Glomerular visceral epithelial cell (primary cell): ENCODE measurements around the gene SKIC3.

Source experiments
- DNase-seq: peaks from one replicate; pipeline ENCODE4 v3.0.0-alpha.2; 2016; ENCODE audit errors: extremely low spot score

The SKIC3 gene

DNA sequence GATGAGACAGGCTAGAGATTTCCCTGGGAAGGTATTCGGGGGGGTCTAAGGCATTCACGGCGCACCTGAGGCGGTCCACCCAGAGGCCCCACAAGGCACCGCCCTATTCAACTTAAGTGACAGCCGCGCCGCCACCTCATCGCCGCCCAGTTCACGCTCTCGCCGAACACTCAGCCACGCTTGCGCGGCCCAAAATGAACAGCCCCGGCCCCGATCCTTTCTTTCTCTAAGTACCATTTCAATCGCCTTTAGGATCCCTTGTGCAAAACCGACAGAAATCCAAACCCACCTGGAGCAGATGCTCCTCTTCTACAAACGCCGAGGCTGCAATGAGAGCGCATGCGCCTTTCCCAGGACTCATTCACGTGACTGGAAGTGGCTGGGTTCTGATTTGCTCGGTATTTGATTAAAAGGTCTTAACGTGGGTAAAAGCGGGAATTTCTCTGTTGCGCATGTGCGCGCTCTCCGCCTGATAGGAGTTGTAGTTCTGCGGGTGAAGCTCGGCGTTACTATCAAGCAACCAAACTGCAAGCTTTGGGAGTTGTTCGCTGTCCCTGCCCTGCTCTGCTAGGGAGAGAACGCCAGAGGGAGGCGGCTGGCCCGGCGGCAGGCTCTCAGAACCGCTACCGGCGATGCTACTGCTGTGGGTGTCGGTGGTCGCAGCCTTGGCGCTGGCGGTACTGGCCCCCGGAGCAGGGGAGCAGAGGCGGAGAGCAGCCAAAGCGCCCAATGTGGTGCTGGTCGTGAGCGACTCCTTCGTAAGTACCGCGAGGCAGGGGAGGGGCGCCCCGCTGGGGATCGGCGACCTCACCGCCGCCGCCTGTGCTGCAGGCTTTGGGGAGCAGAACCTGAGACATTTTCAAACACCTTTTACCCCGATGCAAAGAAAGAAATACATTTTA, at the start of gene SKIC3, which contains the start of gene ARSK:
TSS of gene SKIC3 (minus strand) at position 331 of the 902 bp plus-strand sequence. CDS start 7,827 bp downstream, outside the sequence.
TSS of gene ARSK (plus strand) at position 455 of the 902 bp plus-strand sequence. CDS start at position 633, 178 bp downstream.
- peak; percentile 99 for DNase-seq

DNA sequence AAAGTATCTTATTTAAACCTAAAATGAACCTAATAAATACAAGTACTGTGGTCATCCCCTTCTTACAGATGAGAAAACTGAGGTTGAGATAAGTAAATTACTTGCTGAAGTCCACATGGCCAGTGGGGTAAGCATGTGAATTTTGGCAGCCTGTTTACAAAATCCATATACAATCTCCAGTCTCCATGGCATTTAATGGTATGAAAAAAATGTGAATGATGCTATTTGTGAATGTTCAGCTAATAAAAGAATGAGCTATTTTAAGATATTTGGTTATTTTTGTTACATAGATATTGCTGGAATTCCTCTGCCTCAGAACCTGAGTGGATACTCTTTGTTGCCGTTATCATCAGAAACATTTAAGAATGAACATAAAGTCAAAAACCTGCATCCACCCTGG, 45.8 kb upstream of the SKIC3 start:
- no peak for DNase-seq

- DNase-seq = no peak
Observed at GRCh38 chr5:95599252-95599651, 44.5 kb upstream of the SKIC3 start.

GRCh38 chr5:95595289-95595931, 40.6 kb upstream of the SKIC3 start:
- no peak for DNase-seq

DNA sequence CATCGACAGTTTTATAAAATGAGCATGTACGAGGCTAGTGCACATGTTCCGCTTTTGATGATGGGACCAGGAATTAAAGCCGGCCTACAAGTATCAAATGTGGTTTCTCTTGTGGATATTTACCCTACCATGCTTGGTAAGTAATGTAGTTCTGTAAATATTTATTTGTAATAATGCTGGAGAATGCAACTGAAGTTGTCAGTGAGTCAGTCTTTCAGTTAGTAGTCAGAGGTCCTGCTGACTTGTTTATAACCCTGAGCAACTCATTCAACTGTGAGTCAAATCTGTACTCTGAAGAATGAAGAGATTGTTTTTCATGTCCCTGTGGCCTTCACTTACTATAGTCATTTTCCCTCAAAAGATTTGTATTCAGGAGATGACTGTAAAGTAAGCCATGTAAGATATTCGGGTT, 36.7 kb upstream of the SKIC3 start:
- no peak for DNase-seq

GRCh38 chr5:95590880-95591279, 36.1 kb upstream of the SKIC3 start:
- no peak for DNase-seq

- DNase-seq = no peak
Observed at GRCh38 chr5:95583992-95584391, 29.2 kb upstream of the SKIC3 start.

GRCh38 chr5:95581576-95581975, 26.8 kb upstream of the SKIC3 start:
- DNase-seq = no peak

DNA sequence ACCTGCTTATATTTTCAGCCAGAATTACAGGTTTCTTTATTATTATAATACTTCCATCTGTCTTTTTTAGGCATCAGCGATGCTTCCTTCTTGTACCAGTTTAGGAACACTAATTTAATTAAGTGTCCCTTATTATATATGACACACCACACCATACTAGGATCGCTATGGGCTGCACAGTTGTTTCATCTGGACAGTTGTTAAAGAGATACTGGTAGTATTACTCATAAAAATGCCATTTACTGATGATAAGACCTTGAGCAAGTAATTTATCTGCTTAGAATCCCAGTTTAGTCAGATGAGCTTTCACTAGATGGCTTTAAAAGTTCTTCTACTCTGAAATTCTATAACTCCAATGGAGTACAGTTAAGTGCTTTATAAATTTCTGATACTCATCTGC, 17.2 kb upstream of the SKIC3 start:
- DNase-seq = no peak

DNA sequence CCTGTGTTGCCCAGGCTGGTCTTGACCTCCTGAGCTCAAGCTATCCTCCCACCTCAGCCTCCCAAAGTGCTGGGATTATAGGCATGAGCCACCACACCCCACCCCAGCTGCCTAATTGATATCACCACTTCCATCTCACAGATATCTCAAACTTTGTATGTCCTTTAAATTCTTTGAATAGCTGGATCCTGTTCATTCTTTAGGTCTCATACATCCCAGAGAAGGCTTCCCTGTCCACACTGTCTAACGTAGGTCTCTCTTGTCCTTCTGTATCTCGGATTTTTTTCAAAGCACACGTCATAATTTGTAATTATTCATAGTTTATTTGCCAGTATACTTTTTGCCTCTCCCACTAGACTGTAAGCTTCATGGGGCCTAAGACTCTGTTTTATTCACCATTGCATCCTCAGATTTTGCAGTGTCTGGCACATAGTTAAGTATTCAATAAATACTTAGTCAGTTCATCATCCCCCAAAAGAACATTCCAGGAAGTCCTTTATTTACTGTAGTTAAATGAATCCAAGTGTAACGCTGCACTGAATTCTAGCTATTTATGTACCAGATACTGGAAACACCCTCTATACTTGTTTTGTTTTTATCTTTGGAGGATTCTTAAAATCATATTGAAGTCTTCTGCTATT, 10.6 kb upstream of the SKIC3 start:
- DNase-seq = no peak

- no peak for DNase-seq
Observed at GRCh38 chr5:95564450-95564849, 9.7 kb upstream of the SKIC3 start.

- DNase-seq = no peak
Observed at GRCh38 chr5:95563367-95563766, 8.6 kb upstream of the SKIC3 start.

DNA sequence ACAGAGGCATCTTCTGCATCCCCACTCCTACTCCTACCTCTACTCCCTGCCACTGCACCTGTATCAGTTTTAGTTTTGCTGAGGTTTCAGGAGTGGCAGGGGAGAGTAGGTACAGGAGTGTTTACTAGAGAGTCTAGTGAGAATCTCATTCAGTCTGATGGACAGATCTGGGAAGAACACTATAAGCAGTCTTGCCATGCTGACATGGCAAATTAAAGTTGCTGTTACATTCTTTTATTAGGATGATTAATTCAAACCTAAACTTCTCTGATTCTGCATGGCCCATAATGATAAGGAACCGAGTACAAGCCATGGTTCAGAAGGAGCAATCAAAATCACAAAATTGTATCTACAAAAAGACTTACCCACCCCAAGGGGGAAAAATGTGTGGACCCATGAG, 7.5 kb upstream of the SKIC3 start:
- DNase-seq = no peak

DNA sequence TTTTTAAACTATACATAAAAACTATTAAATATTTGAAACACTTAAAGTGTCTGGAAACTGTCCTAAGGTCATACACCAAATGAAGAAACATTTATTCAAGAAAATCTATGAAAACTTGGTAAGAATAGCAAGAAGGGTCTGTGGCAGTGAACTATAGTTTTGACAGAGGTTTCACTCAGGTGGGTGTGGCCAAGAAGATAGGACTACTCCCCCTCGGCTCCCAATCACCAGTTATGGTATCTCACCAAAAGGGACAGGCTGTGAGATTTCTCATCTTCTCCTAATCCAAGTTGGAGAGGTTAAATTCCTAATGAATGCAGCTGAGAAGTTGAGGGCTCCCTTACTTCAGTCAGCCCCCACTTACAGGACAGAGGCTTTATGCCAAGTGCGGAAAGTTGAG, 3.1 kb upstream of the SKIC3 start:
- no peak for DNase-seq

DNA sequence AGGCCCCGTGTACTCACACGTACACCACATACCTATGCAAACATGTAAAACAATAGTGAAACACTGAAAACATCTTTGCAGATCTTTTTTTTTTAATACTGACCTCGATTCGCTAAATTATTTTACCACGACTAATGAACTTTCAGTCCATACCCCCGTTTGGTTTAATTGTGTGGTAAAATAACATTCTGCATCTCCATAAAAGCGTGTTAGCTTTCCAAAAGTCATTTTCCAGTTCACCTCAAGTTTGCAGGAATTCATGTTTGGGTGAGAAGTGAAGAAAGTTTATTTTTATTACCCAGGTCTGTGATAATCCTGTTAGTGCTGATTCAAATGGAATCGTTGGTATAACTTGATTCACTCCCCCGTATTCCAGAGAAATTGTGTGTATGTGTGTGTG, 776 bp upstream of the SKIC3 start:
- no peak for DNase-seq

DNA sequence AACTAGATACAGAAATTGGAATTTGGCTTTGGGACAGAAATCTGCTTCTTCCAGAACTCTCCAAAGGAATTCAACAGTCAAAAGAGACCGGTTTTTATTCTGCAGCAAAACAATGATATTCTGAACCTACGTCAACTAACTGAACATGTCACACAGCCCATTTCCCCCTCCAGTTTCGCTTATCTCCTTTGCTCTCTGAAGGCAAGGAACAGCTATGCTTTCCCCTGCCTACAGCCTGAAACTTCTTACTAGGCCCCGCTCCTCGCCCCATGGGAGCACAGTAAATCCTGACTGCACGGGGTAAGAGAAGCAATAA, 488 bp downstream of the SKIC3 start:
- DNase-seq = no peak

DNA sequence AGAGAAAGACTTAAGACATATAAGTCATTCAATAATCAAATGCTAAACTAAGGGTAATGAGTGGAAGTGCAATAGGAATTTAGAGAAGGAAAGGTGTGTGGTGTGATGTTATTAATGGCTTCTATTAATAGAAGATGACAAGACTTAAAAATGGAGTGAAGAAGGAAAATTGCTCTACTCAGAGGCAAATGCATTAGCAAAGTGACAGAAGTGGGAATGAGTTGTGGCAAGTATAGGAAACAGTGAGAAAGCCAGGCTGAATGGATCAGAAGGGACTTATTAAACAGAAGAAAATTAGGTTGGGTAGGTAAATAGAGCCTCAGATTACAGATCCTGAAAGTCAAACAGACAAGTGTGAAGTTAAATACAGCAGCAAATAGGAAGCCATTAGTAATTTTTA, 5.7 kb downstream of the SKIC3 start:
- DNase-seq = no peak

GRCh38 chr5:95543017-95543705, 11.6 kb downstream of the SKIC3 start:
- no peak for DNase-seq

DNA sequence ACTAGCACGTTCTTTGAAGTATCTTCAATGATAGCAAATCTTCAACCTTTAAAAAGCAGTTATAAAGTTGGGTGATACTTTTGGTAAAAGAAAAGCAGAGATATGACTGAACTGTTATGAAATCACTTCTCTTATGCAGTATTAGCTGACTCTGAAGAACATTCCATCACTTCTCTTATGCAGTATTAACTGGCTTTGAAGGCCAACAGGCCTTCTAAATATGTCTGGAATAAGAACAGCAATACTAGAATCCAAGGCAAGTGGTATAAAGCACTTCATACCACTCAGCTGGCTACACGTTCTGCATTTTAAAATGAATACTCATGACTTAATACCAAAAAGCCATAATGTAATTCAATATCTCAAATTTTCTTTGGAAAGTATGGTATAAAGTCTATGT, 17.3 kb downstream of the SKIC3 start:
- DNase-seq = no peak

DNA sequence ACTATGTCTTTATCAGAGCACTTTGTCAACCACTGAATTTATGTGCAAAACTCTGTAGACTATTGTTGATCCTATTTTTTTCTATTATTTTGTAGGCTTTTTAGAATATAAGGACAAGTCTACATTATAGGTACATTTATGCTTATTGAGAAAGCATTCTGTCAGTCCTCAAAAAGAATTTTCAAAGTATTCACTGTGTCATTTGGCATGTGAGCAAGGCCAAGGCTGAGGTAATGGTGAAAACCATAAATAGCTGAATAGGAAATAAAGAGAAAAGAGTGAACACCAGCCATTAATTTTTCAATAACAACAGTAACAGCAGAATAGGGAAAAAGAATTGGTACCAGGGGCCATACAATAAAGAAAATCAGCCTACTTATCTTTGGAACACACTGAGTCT, 21.0 kb downstream of the SKIC3 start:
- DNase-seq = no peak

GRCh38 chr5:95533106-95533505, 21.7 kb downstream of the SKIC3 start:
- DNase-seq = no peak

DNA sequence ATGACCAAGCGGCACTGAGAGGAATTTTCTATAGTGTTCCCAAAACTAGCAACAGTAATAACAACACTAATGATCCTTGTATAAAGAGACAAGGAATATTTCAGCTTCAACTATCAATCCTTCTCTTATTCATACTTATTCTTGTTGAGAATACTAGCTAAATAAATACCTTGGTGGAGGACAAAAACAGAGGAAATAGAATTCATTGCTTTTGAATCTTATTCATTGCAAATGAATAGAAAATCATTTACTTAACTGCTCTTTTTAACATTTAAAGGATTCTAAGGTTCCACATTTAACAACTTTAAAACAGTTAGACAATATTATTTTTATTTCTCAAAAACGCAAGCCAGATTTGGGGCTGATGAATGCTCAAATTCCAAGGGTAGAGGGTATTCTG, 22.4 kb downstream of the SKIC3 start:
- DNase-seq = no peak
